GM19240 (cell line): ENCODE measurements around the gene OR52E1.
"Not testable (repeated sequence)": the region's sequence is repeated elsewhere in the genome, so short reads cannot be mapped to it uniquely, and the experiment has no call there.

Source experiments
- DNase-seq: peaks from one replicate; pipeline ENCODE4 v3.0.0; 2011; ENCODE audit warnings: low spot score; ENCODE audit not compliant: insufficient read length

OR52E1 gene

GRCh38 chr11:5069272-5069671 lies at the start of gene OR52E1:
TSS of gene OR52E1 (plus strand) at chr11:5069572.
- no peak for DNase-seq

GRCh38 chr11:5021996-5022395 lies 47.4 kb upstream of the OR52E1 start:
- no peak for DNase-seq

GRCh38 chr11:5036669-5037068 lies 32.7 kb upstream of the OR52E1 start:
- DNase-seq, result no peak

- DNase-seq, result no peak
These were observed 31.4 kb upstream of the OR52E1 start for GRCh38 chr11:5037926-5038325.

- DNase-seq, result no peak
These were observed 31.0 kb upstream of the OR52E1 start for GRCh38 chr11:5038341-5038740.

GRCh38 chr11:5040876-5041275 lies 28.5 kb upstream of the OR52E1 start:
- DNase-seq, result no peak

- DNase-seq, result no peak
These were observed 27.3 kb upstream of the OR52E1 start for GRCh38 chr11:5042091-5042490.

GRCh38 chr11:5043380-5043779 lies 26.0 kb upstream of the OR52E1 start:
- DNase-seq, result no peak

GRCh38 chr11:5046226-5046625 lies 23.1 kb upstream of the OR52E1 start, which contains the start of gene OR52J3:
TSS of gene OR52J3 (plus strand) at chr11:5046526. CDS start at chr11:5046526, 0 bp downstream.
- DNase-seq, result no peak

GRCh38 chr11:5046754-5047330 lies 22.5 kb upstream of the OR52E1 start:
- no peak for DNase-seq

GRCh38 chr11:5058679-5059078 lies 10.7 kb upstream of the OR52E1 start:
- DNase-seq, result not testable (repeated sequence)

GRCh38 chr11:5059391-5059790 lies 10.0 kb upstream of the OR52E1 start, which contains the start of gene OR52E2:
TSS of gene OR52E2 (minus strand) at chr11:5059627. CDS start at chr11:5059627, 0 bp downstream.
- DNase-seq, result no peak

- no peak for DNase-seq
These were observed 4.3 kb upstream of the OR52E1 start for GRCh38 chr11:5065027-5065426.

- DNase-seq, result no peak
These were observed 2.4 kb downstream of the OR52E1 start for GRCh38 chr11:5071799-5072198.

- DNase-seq, result no peak
These were observed 12.0 kb downstream of the OR52E1 start for GRCh38 chr11:5081405-5081804.

GRCh38 chr11:5083602-5084001 lies 14.2 kb downstream of the OR52E1 start:
- no peak for DNase-seq

- no peak for DNase-seq
These were observed 19.2 kb downstream of the OR52E1 start for GRCh38 chr11:5088556-5088955.

- no peak for DNase-seq
These were observed 21.3 kb downstream of the OR52E1 start for GRCh38 chr11:5090668-5091067.

GRCh38 chr11:5092821-5093585 lies 23.6 kb downstream of the OR52E1 start:
- DNase-seq, result no peak

- DNase-seq, result no peak
These were observed 26.6 kb downstream of the OR52E1 start for GRCh38 chr11:5096011-5096410.

- DNase-seq, result no peak
These were observed 32.9 kb downstream of the OR52E1 start for GRCh38 chr11:5102246-5102645.

- no peak for DNase-seq
These were observed 33.7 kb downstream of the OR52E1 start for GRCh38 chr11:5103066-5103465.

- no peak for DNase-seq
These were observed 37.9 kb downstream of the OR52E1 start for GRCh38 chr11:5107285-5107684.
